Epithelial cell of esophagus (primary cell): ENCODE results near the gene SRP72.

Experiments used
- DNase-seq: peaks from one replicate; pipeline ENCODE4 v3.0.0; 2010; ENCODE audit warnings: low read depth
- H3K4me3 ChIP-seq: 2 replicates; pipeline ENCODE4 v1.5.1; 2011; ENCODE audit warnings: mild to moderate bottlenecking, low read length, control low read depth
- TF ChIP-seq, protein P1 (sequence below): IDR thresholded peaks from 2 replicates; pipeline ENCODE4 v1.5.1; 2011; ENCODE audit warnings: low read depth, mild to moderate bottlenecking, low read length, control low read depth, inconsistent platforms; ENCODE audit not compliant: insufficient read depth; ENCODE audit errors: missing control alignments

The SRP72 gene

DNA sequence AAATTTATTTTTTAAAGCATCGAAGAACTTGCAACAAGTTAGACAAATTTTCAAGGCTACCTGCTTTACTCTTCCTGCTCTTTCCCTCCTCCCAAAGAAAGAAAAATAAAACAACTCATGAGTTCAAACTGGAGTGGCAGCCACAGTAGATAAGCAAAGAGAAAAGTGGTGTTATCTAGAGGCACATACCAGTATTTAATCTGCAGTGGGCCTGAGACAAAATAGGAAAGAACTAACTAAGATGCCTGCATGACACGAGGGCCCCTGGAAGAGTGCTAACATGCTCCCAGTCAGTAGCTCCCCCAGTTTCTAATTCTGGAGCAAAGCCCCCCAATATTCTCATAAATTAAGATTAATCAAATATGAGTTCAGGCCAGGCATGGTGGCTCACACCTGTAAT lies 46.1 kb downstream of the SRP72 start:
- H3K4me3 ChIP-seq: no peak overlapping the region
- no peak for DNase-seq
- TF ChIP-seq, protein P1, sequence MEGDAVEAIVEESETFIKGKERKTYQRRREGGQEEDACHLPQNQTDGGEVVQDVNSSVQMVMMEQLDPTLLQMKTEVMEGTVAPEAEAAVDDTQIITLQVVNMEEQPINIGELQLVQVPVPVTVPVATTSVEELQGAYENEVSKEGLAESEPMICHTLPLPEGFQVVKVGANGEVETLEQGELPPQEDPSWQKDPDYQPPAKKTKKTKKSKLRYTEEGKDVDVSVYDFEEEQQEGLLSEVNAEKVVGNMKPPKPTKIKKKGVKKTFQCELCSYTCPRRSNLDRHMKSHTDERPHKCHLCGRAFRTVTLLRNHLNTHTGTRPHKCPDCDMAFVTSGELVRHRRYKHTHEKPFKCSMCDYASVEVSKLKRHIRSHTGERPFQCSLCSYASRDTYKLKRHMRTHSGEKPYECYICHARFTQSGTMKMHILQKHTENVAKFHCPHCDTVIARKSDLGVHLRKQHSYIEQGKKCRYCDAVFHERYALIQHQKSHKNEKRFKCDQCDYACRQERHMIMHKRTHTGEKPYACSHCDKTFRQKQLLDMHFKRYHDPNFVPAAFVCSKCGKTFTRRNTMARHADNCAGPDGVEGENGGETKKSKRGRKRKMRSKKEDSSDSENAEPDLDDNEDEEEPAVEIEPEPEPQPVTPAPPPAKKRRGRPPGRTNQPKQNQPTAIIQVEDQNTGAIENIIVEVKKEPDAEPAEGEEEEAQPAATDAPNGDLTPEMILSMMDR: no peak

DNA sequence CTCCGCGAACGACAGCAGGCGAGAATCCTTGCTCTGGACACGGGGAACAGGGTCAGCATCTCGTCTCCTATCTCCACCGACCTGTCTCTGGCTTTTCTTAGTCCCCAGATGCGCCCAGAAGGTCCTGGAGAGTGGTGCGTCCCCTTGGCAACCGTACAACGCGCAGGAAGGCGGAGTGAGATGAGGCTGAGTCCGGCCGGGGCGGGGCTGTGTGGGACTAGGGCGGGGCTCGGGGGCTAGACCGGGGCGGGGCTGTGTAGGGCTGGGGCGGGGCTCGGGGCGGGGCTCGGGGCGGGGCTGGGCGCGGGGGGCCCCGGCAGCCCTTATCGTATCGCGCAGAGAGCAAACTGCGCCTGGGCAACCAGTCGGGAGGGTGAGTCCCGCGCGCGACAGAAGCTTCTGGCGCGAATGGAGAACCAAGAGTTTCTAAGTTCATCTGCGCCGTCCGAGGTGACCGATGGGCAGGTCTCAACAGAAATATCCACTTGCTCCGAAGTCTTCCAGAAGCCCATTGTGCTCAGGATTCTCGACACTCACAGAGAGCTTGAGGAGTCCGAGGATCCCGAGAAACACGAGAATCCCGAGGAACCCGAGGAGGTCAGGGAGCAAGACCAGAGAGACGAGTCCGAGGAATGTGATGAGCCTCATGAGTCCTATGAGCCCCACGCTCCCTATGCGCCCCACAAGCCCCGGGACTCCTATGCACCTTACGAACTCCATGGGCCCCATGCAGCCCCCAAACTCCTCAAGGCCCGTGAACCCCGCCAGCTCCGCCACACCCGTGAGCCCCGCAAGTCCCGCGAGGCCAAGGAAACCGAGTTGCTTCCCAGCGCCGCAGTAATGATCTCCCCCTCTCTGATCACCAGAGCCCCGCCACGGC lies 63.1 kb downstream of the SRP72 start:
- TF ChIP-seq, protein P1: no peak
- peak overlapping the region; percentile 73 for H3K4me3 ChIP-seq
- peak; percentile 75 for DNase-seq

- TF ChIP-seq, protein P1: no peak
- DNase-seq: no peak
- H3K4me3 ChIP-seq: peak overlapping the region; percentile 73
These were observed 63.8 kb downstream of the SRP72 start for GRCh38 chr4:56531149-56531770.

GRCh38 chr4:56531823-56532222 lies 64.4 kb downstream of the SRP72 start:
- no peak overlapping the region for H3K4me3 ChIP-seq
- no peak for DNase-seq
- TF ChIP-seq, protein P1: no peak

GRCh38 chr4:56532239-56532638 lies 64.8 kb downstream of the SRP72 start:
- DNase-seq: no peak
- TF ChIP-seq, protein P1: no peak
- no peak overlapping the region for H3K4me3 ChIP-seq

- H3K4me3 ChIP-seq: no peak overlapping the region
- TF ChIP-seq, protein P1: no peak
- DNase-seq: no peak
These were observed 68.5 kb downstream of the SRP72 start for GRCh38 chr4:56535915-56536314.
